Iris pigment epithelial cell (primary cell): ENCODE data around the gene EPO.
"Not testable (repeated sequence)": the region's sequence is repeated elsewhere in the genome, so short reads cannot be mapped to it uniquely, and the experiment has no call there.

Source experiments
- DNase-seq: peaks from one replicate; pipeline ENCODE4 v3.0.0-alpha.2; 2011; ENCODE audit warnings: low read depth

The EPO gene

GRCh38 chr7:100705753-100706671, 14.3 kb upstream of the EPO start, which contains the start of gene POP7:
Gene POP7, plus strand, starts transcription at chr7:100706121. Its CDS starts 710 bp downstream, at chr7:100706831.
- DNase-seq: peak; percentile 98

- no peak for DNase-seq
These were observed 13.5 kb upstream of the EPO start for GRCh38 chr7:100706672-100707311.

- DNase-seq: no peak
These were observed 11.9 kb upstream of the EPO start for GRCh38 chr7:100708395-100708794.

GRCh38 chr7:100710452-100710851, 9.8 kb upstream of the EPO start:
- DNase-seq: no peak

- DNase-seq: no peak
These were observed 8.9 kb upstream of the EPO start for GRCh38 chr7:100711369-100711768.

GRCh38 chr7:100714725-100715124, 5.5 kb upstream of the EPO start:
- DNase-seq: no peak

- not testable (repeated sequence) for DNase-seq
These were observed 3.2 kb upstream of the EPO start for GRCh38 chr7:100717073-100717472.

- DNase-seq: peak; percentile 20
These were observed 567 bp upstream of the EPO start for GRCh38 chr7:100719523-100720278.

- no peak for DNase-seq
These were observed 620 bp downstream of the EPO start for GRCh38 chr7:100720671-100721504.

GRCh38 chr7:100721505-100721812, 1.2 kb downstream of the EPO start:
- no peak for DNase-seq

- no peak for DNase-seq
These were observed 2.4 kb downstream of the EPO start for GRCh38 chr7:100722480-100723212.

GRCh38 chr7:100723732-100724275, 3.5 kb downstream of the EPO start:
- no peak for DNase-seq

GRCh38 chr7:100724364-100724763, 4.1 kb downstream of the EPO start:
- DNase-seq: not testable (repeated sequence)

- DNase-seq: peak; percentile 94
These were observed 6.9 kb downstream of the EPO start for GRCh38 chr7:100726996-100727761.

GRCh38 chr7:100728196-100728595, 7.9 kb downstream of the EPO start:
- DNase-seq: no peak

GRCh38 chr7:100730136-100730800, 10.0 kb downstream of the EPO start:
- DNase-seq: no peak

GRCh38 chr7:100731937-100732636, 11.8 kb downstream of the EPO start:
- no peak for DNase-seq

- DNase-seq: no peak
These were observed 15.5 kb downstream of the EPO start for GRCh38 chr7:100735730-100736129.

GRCh38 chr7:100736671-100737070, 16.4 kb downstream of the EPO start:
- DNase-seq: no peak
